Measurements from ENCODE around the gene GRIFIN.

Gene GRIFIN

DNA sequence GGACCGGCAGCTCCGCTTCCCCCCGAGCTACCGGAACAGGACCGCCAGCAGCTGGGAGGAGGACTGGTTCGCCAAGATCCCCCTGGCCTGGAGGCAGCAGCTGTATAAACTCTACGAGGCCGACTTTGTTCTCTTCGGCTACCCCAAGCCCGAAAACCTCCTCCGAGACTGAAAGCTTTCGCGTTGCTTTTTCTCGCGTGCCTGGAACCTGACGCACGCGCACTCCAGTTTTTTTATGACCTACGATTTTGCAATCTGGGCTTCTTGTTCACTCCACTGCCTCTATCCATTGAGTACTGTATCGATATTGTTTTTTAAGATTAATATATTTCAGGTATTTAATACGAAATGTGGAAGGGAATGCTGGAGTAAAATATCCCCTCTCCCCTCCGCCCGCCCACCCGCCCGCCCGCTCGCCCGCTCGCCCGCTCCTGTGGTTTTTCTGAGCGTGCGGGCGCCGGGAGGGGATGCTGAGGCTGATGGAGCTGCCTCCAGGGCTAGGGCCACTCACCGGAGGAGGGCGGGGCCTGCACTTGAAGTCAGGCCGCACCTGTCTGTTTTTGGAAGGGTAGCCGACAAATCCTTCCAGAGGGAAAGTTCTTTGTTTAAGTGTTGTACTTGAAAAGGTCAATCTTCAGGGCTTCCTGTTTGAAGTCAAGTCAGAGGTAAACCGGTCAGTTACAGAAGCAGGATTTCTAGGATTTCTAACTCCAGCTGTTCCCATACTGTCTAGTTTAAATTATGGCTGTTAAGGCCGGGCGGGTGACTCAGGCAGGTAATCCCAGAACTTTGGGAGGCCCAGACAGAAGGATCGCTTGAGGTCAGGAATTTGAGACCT is 42.3 kb downstream of the GRIFIN start:
- no peak for DNase-seq (ENCODE audit: low read depth in 2 of 2)

DNA sequence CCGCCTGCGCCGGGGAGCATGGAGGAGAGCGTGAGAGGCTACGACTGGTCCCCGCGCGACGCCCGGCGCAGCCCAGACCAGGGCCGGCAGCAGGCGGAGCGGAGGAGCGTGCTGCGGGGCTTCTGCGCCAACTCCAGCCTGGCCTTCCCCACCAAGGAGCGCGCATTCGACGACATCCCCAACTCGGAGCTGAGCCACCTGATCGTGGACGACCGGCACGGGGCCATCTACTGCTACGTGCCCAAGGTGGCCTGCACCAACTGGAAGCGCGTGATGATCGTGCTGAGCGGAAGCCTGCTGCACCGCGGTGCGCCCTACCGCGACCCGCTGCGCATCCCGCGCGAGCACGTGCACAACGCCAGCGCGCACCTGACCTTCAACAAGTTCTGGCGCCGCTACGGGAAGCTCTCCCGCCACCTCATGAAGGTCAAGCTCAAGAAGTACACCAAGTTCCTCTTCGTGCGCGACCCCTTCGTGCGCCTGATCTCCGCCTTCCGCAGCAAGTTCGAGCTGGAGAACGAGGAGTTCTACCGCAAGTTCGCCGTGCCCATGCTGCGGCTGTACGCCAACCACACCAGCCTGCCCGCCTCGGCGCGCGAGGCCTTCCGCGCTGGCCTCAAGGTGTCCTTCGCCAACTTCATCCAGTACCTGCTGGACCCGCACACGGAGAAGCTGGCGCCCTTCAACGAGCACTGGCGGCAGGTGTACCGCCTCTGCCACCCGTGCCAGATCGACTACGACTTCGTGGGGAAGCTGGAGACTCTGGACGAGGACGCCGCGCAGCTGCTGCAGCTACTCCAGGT is 43.1 kb downstream of the GRIFIN start:
- DNase-seq (ENCODE audit: low read depth in 2 of 2), result no peak

DNA sequence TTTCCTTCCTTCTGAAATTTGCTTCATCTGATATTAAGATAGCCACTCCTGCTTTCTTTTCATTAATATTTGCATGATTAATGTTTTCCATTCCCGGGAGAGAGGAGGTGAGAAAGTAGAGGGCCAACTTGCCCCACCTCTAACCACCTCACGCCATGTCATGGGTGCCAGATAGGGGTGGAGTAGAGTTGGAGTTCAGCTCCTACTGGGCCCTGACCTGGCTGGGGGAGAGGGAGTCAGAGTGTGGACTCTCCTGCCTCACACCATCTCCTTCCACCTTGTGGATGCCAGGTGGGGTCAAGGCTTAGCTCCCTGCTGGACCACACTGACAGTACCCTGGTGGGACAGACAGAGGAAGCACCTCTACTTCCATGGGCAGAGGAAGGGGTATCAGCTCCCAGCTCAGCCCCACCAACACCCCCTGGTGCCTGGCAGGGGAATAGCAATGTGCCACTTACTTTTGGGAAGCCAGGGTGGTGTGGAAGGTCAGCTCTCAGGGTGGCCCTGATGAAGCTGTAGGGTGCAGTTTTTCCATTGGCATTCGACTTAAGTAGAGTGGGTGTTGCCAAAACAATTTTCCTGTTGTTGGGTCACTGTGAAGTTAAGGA is 44.8 kb downstream of the GRIFIN start:
- peak in 1 of 2 donors; percentile 32 for DNase-seq (ENCODE audit: low read depth in 2 of 2)

DNA sequence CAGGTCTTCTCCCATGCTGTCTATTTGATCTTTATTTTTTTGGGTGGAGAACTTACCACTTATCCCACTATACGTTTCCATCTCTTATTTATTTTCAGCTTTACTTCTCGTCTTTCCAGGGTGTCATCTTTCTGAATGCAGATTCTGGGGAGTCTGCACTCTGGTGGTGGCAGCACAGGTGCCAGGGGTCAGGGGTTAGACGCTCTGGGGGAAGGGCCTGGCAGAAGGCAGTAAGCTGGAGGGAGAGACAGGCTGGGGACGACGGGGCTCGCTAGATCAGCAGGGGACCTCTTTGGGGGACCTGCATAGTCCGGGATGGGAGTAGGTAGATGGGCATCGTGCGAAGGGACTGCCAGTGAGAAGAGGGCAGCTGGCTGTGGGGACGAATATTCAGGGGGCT is 50.4 kb downstream of the GRIFIN start:
- no peak for DNase-seq (ENCODE audit: low read depth in 2 of 2)

All from activated CD4-positive, alpha-beta T cell treated with anti-CD3 and anti-CD28 coated beads for 24 hours (primary cell).